DMS53 (cell line): ENCODE measurements around the gene OR6C68.
A peak's percentile ranks its signal among the peaks of the same experiment; 100 is the strongest.
"Not testable (repeated sequence)": the region's sequence is repeated elsewhere in the genome, so short reads cannot be mapped to it uniquely, and the experiment has no call there.

Source experiments
- DNase-seq: peaks from one replicate; lab custom pipeline; 2025; lab: John Stamatoyannopoulos, UW

OR6C68 gene

GRCh38 chr12:55492078-55492477 is at the start of gene OR6C68:
Gene OR6C68, plus strand, starts transcription at chr12:55492378. Its CDS starts 0 bp downstream, at chr12:55492378.
- DNase-seq = no peak

GRCh38 chr12:55443776-55444175 is 48.4 kb upstream of the OR6C68 start, which contains the start of gene OR6C2:
Gene OR6C2, plus strand, starts transcription at chr12:55444076. Its CDS starts 8,138 bp downstream, at chr12:55452214.
- DNase-seq = no peak

GRCh38 chr12:55445357-55445756 is 46.8 kb upstream of the OR6C68 start:
- DNase-seq = no peak

GRCh38 chr12:55446326-55446725 is 45.9 kb upstream of the OR6C68 start:
- DNase-seq = peak; percentile 53

- DNase-seq = no peak
Observed at GRCh38 chr12:55448825-55449224, 43.4 kb upstream of the OR6C68 start.

GRCh38 chr12:55464926-55465325 is 27.3 kb upstream of the OR6C68 start:
- DNase-seq = not testable (repeated sequence)

GRCh38 chr12:55467836-55468235 is 24.3 kb upstream of the OR6C68 start:
- DNase-seq = no peak

- DNase-seq = no peak
Observed at GRCh38 chr12:55469291-55469690, 22.9 kb upstream of the OR6C68 start.

GRCh38 chr12:55470088-55470829 is 21.9 kb upstream of the OR6C68 start, which contains the start of gene OR6C70:
Gene OR6C70, minus strand, starts transcription at chr12:55470138. Its CDS starts 0 bp downstream, at chr12:55470138.
- no peak for DNase-seq

GRCh38 chr12:55472264-55472663 is 19.9 kb upstream of the OR6C68 start:
- DNase-seq = no peak

GRCh38 chr12:55479136-55479535 is 13.0 kb upstream of the OR6C68 start:
- not testable (repeated sequence) for DNase-seq

GRCh38 chr12:55484284-55484683 is 7.9 kb upstream of the OR6C68 start:
- DNase-seq = not testable (repeated sequence)

- DNase-seq = no peak
Observed at GRCh38 chr12:55495490-55495889, 3.3 kb downstream of the OR6C68 start.

- DNase-seq = no peak
Observed at GRCh38 chr12:55499231-55499630, 7.1 kb downstream of the OR6C68 start.

- peak; percentile 72 for DNase-seq
Observed at GRCh38 chr12:55499810-55500252, 7.7 kb downstream of the OR6C68 start.

- DNase-seq = no peak
Observed at GRCh38 chr12:55501601-55502000, 9.4 kb downstream of the OR6C68 start.

- peak; percentile 45 for DNase-seq
Observed at GRCh38 chr12:55515696-55516095, 23.5 kb downstream of the OR6C68 start.

- DNase-seq = no peak
Observed at GRCh38 chr12:55516391-55516790, 24.2 kb downstream of the OR6C68 start.
